WI38 (cell line): ENCODE data around the gene THBD.

Experiments
- H3K4me3 ChIP-seq: 2 replicates; pipeline ENCODE4 v1.5.1; 2011; ENCODE audit warnings: low read depth, mild to moderate bottlenecking, control low read depth, low read length
- CTCF ChIP-seq: IDR thresholded peaks from 2 replicates; pipeline ENCODE4 v1.5.1; 2012; ENCODE audit warnings: low read depth, mild to moderate bottlenecking, control low read depth, low read length

THBD gene

GRCh38 chr20:23048283-23049200, 930 bp downstream of the THBD start:
- TF ChIP-seq CTCF, result no peak
- no peak overlapping the region for H3K4me3 ChIP-seq

- TF ChIP-seq CTCF, result no peak
- H3K4me3 ChIP-seq, result no peak overlapping the region
Observed at GRCh38 chr20:23047738-23048214, 1.7 kb downstream of the THBD start.

- no peak overlapping the region for H3K4me3 ChIP-seq
- TF ChIP-seq CTCF, result no peak
Observed at GRCh38 chr20:23047001-23047737, 2.3 kb downstream of the THBD start.

- no peak for TF ChIP-seq CTCF
- no peak overlapping the region for H3K4me3 ChIP-seq
Observed at GRCh38 chr20:23046431-23046830, 3.0 kb downstream of the THBD start.

- no peak for TF ChIP-seq CTCF
Observed at GRCh38 chr20:23043376-23043775, 6.1 kb downstream of the THBD start.

GRCh38 chr20:23042270-23042669, 7.2 kb downstream of the THBD start:
- TF ChIP-seq CTCF, result no peak

More at GRCh38 chr20:23043376-23043775, 6.1 kb downstream of the THBD start:
- H3K4me3 ChIP-seq, result no peak overlapping the region

More at GRCh38 chr20:23042270-23042669, 7.2 kb downstream of the THBD start:
- no peak overlapping the region for H3K4me3 ChIP-seq
